A673 (cell line): Measurements from ENCODE around the gene SF3B4.

Experiments
- CTCF ChIP-seq: fragments of 300-800, 200-600 bp; sonication (generic); conservative IDR thresholded peaks from 2 replicates; pipeline ENCODE4 v1.5.1; 2017; ENCODE audit warnings: low read depth, mild to moderate bottlenecking, antibody characterized with exemption, low read length, moderate library complexity, mixed read lengths
- EZH2 ChIP-seq: fragments of 200-600 bp; sonication (generic); IDR thresholded peaks from 2 replicates; pipeline ENCODE4 v1.6.1; 2017; ENCODE audit warnings: borderline replicate concordance, low read depth, mild to moderate bottlenecking, mixed read lengths, antibody characterized with exemption, low read length; ENCODE audit not compliant: poor library complexity, severe bottlenecking

DNA sequence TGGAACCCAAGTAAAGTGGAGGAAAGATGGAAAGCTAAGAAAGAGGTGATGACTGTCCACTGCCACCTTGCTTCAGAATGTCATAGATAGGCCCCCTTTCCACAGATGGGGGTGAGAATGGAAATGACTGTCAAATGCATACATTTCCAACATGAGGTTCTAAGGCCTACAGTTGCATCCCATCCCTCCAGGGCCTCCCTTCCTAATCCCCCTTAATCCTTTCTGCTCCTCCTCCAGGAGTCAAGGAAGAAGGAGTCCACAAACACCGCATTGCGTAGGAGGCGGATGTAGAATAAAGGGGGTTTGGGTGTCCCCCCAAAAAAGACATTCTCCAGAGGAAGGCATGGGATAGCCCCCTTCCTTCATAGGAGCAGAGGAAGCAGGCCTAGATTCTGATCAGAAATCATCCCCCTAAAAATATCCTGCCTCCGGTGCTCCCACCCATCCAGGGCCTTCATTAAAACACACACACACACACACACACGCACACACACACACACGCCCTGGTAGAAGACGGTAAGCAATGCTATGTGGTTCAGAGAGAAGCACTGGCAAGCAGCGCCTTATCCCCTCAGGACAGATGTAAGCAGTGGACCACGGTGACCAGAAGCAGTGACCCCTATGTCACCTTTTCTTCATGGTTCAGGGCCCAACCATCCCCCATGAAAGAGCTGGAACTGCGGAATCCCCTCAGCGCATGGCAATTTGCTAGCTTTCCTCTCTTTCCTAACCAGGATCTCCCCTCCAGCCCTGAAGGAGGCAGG is 12.0 kb downstream of the SF3B4 start:
- no peak for TF ChIP-seq CTCF
- TF ChIP-seq EZH2: no peak
